HS-27A (cell line): ENCODE data around the gene MPV17L.
"Not testable (repeated sequence)": the region's sequence is repeated elsewhere in the genome, so short reads cannot be mapped to it uniquely, and the experiment has no call there.

Experiments used
- DNase-seq: peaks from one replicate; pipeline ENCODE4 v3.0.0-alpha.2; 2012; ENCODE audit warnings: low read depth, missing footprints

MPV17L gene

GRCh38 chr16:15395631-15396508 is at the start of gene MPV17L:
MPV17L (plus strand) TSS chr16:15395754; CDS start chr16:15395898, 144 bp downstream.
- not testable (repeated sequence) for DNase-seq

- DNase-seq: not testable (repeated sequence)
These were observed 46.8 kb upstream of the MPV17L start for GRCh38 chr16:15348721-15349120.

- DNase-seq: not testable (repeated sequence)
These were observed 44.3 kb upstream of the MPV17L start for GRCh38 chr16:15351251-15351650.

GRCh38 chr16:15351745-15352144 is 43.8 kb upstream of the MPV17L start:
- DNase-seq: not testable (repeated sequence)

GRCh38 chr16:15352852-15353251 is 42.7 kb upstream of the MPV17L start:
- DNase-seq: not testable (repeated sequence)

- DNase-seq: not testable (repeated sequence)
These were observed 40.7 kb upstream of the MPV17L start for GRCh38 chr16:15354846-15355245.

GRCh38 chr16:15357495-15357894 is 38.1 kb upstream of the MPV17L start:
- not testable (repeated sequence) for DNase-seq

- DNase-seq: not testable (repeated sequence)
These were observed 17.4 kb upstream of the MPV17L start, which contains the start of gene NPIPA5 for GRCh38 chr16:15378194-15378593. NPIPA5 (minus strand) TSS chr16:15378294; CDS start chr16:15378294, 0 bp downstream.

GRCh38 chr16:15382810-15383209 is 12.7 kb upstream of the MPV17L start:
- peak; percentile 5 for DNase-seq

GRCh38 chr16:15388060-15388459 is 7.5 kb upstream of the MPV17L start:
- DNase-seq: not testable (repeated sequence)

- not testable (repeated sequence) for DNase-seq
These were observed 5.6 kb upstream of the MPV17L start for GRCh38 chr16:15389916-15390315.

- not testable (repeated sequence) for DNase-seq
These were observed 2.5 kb upstream of the MPV17L start for GRCh38 chr16:15393025-15393424.

GRCh38 chr16:15396509-15396829 is 915 bp downstream of the MPV17L start:
- not testable (repeated sequence) for DNase-seq

- DNase-seq: no peak
These were observed 1.5 kb downstream of the MPV17L start for GRCh38 chr16:15396948-15397594.

- no peak for DNase-seq
These were observed 3.2 kb downstream of the MPV17L start for GRCh38 chr16:15398618-15399316.

GRCh38 chr16:15399317-15399716 is 3.8 kb downstream of the MPV17L start:
- no peak for DNase-seq

GRCh38 chr16:15400314-15400713 is 4.8 kb downstream of the MPV17L start:
- not testable (repeated sequence) for DNase-seq

GRCh38 chr16:15401972-15402371 is 6.4 kb downstream of the MPV17L start:
- no peak for DNase-seq

GRCh38 chr16:15403392-15403995 is 7.9 kb downstream of the MPV17L start:
- DNase-seq: no peak

GRCh38 chr16:15404091-15404490 is 8.5 kb downstream of the MPV17L start:
- DNase-seq: not testable (repeated sequence)

GRCh38 chr16:15404792-15405191 is 9.2 kb downstream of the MPV17L start:
- DNase-seq: no peak

- DNase-seq: not testable (repeated sequence)
These were observed 12.2 kb downstream of the MPV17L start for GRCh38 chr16:15407756-15408155.
